GM19240 (cell line): ENCODE results near the gene SDCCAG8.
A peak's percentile ranks its signal among the peaks of the same experiment; 100 is the strongest.

Experiments used
- DNase-seq: peaks from one replicate; pipeline ENCODE4 v3.0.0; 2011; ENCODE audit warnings: low spot score; ENCODE audit not compliant: insufficient read length

Gene SDCCAG8

GRCh38 chr1:243254233-243254926, 1.5 kb upstream of the SDCCAG8 start:
- no peak for DNase-seq

- DNase-seq: peak; percentile 40
Measured at GRCh38 chr1:243254927-243255790, 682 bp upstream of the SDCCAG8 start, which contains the start of gene CEP170. Gene CEP170, minus strand, starts transcription at chr1:243255281. Its CDS starts 30,001 bp downstream, at chr1:243225280.

GRCh38 chr1:243256590-243256989, 749 bp downstream of the SDCCAG8 start:
- DNase-seq: no peak

GRCh38 chr1:243257189-243257588, 1.3 kb downstream of the SDCCAG8 start:
- no peak for DNase-seq

GRCh38 chr1:243258731-243259130, 2.9 kb downstream of the SDCCAG8 start:
- DNase-seq: no peak

- DNase-seq: no peak
Measured at GRCh38 chr1:243260221-243260880, 4.5 kb downstream of the SDCCAG8 start.

GRCh38 chr1:243261390-243261789, 5.5 kb downstream of the SDCCAG8 start:
- no peak for DNase-seq

GRCh38 chr1:243264717-243265116, 8.9 kb downstream of the SDCCAG8 start:
- DNase-seq: no peak

- DNase-seq: no peak
Measured at GRCh38 chr1:243266231-243266630, 10.4 kb downstream of the SDCCAG8 start.

GRCh38 chr1:243267471-243267880, 11.6 kb downstream of the SDCCAG8 start:
- no peak for DNase-seq

GRCh38 chr1:243267914-243268653, 12.2 kb downstream of the SDCCAG8 start:
- no peak for DNase-seq

- DNase-seq: no peak
Measured at GRCh38 chr1:243268751-243269460, 13.1 kb downstream of the SDCCAG8 start.

GRCh38 chr1:243269461-243269801, 13.6 kb downstream of the SDCCAG8 start:
- DNase-seq: no peak

- DNase-seq: no peak
Measured at GRCh38 chr1:243270097-243270864, 14.4 kb downstream of the SDCCAG8 start.

GRCh38 chr1:243271996-243272395, 16.2 kb downstream of the SDCCAG8 start:
- DNase-seq: no peak

GRCh38 chr1:243272401-243272800, 16.6 kb downstream of the SDCCAG8 start:
- no peak for DNase-seq

GRCh38 chr1:243273506-243273905, 17.7 kb downstream of the SDCCAG8 start:
- DNase-seq: no peak

- DNase-seq: no peak
Measured at GRCh38 chr1:243273945-243274344, 18.1 kb downstream of the SDCCAG8 start.

GRCh38 chr1:243275316-243275715, 19.5 kb downstream of the SDCCAG8 start:
- no peak for DNase-seq

GRCh38 chr1:243280571-243281129, 24.8 kb downstream of the SDCCAG8 start:
- no peak for DNase-seq
